HCEC 1CT (cell line): ENCODE measurements around the gene OSBPL8.
"Not testable (repeated sequence)": the region's sequence is repeated elsewhere in the genome, so short reads cannot be mapped to it uniquely, and the experiment has no call there.

Source experiments
- DNase-seq: peaks from one replicate; pipeline ENCODE4 v3.0.0-alpha.2; 2017

OSBPL8 gene

GRCh38 chr12:76346236-76346635 is 213.3 kb downstream of the OSBPL8 start:
- DNase-seq = peak; percentile 62

- DNase-seq = no peak
These were observed 214.0 kb downstream of the OSBPL8 start for GRCh38 chr12:76345569-76345968.

GRCh38 chr12:76341436-76342030 is 218.0 kb downstream of the OSBPL8 start:
- DNase-seq = peak; percentile 76

GRCh38 chr12:76340680-76341435 is 218.7 kb downstream of the OSBPL8 start:
- DNase-seq = peak; percentile 15

GRCh38 chr12:76337583-76337982 is 222.0 kb downstream of the OSBPL8 start:
- peak; percentile 69 for DNase-seq

- DNase-seq = no peak
These were observed 227.0 kb downstream of the OSBPL8 start for GRCh38 chr12:76332606-76333005.

GRCh38 chr12:76329606-76330005 is 230.0 kb downstream of the OSBPL8 start:
- DNase-seq = no peak

- DNase-seq = peak; percentile 89
These were observed 230.4 kb downstream of the OSBPL8 start for GRCh38 chr12:76329159-76329558.

GRCh38 chr12:76319595-76320319 is 239.8 kb downstream of the OSBPL8 start:
- not testable (repeated sequence) for DNase-seq

GRCh38 chr12:76318773-76319594 is 240.6 kb downstream of the OSBPL8 start:
- no peak for DNase-seq

GRCh38 chr12:76317976-76318375 is 241.6 kb downstream of the OSBPL8 start:
- DNase-seq = no peak

GRCh38 chr12:76316468-76316867 is 243.1 kb downstream of the OSBPL8 start:
- DNase-seq = no peak

- no peak for DNase-seq
These were observed 246.3 kb downstream of the OSBPL8 start for GRCh38 chr12:76313299-76313698.

GRCh38 chr12:76312315-76312714 is 247.3 kb downstream of the OSBPL8 start:
- no peak for DNase-seq

- peak; percentile 57 for DNase-seq
These were observed 247.8 kb downstream of the OSBPL8 start for GRCh38 chr12:76311796-76312195.

GRCh38 chr12:76310110-76310509 is 249.5 kb downstream of the OSBPL8 start:
- peak; percentile 36 for DNase-seq

- no peak for DNase-seq
These were observed 250.7 kb downstream of the OSBPL8 start for GRCh38 chr12:76308866-76309265.

GRCh38 chr12:76307083-76307482 is 252.5 kb downstream of the OSBPL8 start:
- no peak for DNase-seq

- DNase-seq = no peak
These were observed 255.5 kb downstream of the OSBPL8 start for GRCh38 chr12:76303989-76304460.

GRCh38 chr12:76303365-76303764 is 256.2 kb downstream of the OSBPL8 start:
- DNase-seq = peak; percentile 13
